Activated T-cell treated with anti-CD3 and anti-CD28 coated beads, Interleukin-2, amount 50 U/mL, for 24 hours (primary cell): ENCODE data around the gene MRPS5.

Experiments
- DNase-seq: peaks from one replicate; pipeline ENCODE4 v3.0.0-alpha.2; 2020
- H3K27ac Mint-ChIP-seq: 2 replicates; pipeline ENCODE4 v1.8.0; 2020; ENCODE audit warnings: mild to moderate bottlenecking, mixed read lengths
- H3K27me3 Mint-ChIP-seq: 2 replicates; pipeline ENCODE4 v1.8.0; 2020; ENCODE audit warnings: mixed read lengths
- H3K36me3 Mint-ChIP-seq: 2 replicates; pipeline ENCODE4 v1.8.0; 2020; ENCODE audit warnings: low read depth, mixed read lengths
- H3K4me1 Mint-ChIP-seq: 2 replicates; pipeline ENCODE4 v1.8.0; 2020; ENCODE audit warnings: low read depth, mixed read lengths
- H3K4me3 Mint-ChIP-seq: 2 replicates; pipeline ENCODE4 v1.8.0; 2020; ENCODE audit warnings: mild to moderate bottlenecking, moderate library complexity, mixed read lengths
- H3K9me3 Mint-ChIP-seq: 2 replicates; pipeline ENCODE4 v1.8.0; 2020; ENCODE audit warnings: mixed read lengths

MRPS5 gene

DNA sequence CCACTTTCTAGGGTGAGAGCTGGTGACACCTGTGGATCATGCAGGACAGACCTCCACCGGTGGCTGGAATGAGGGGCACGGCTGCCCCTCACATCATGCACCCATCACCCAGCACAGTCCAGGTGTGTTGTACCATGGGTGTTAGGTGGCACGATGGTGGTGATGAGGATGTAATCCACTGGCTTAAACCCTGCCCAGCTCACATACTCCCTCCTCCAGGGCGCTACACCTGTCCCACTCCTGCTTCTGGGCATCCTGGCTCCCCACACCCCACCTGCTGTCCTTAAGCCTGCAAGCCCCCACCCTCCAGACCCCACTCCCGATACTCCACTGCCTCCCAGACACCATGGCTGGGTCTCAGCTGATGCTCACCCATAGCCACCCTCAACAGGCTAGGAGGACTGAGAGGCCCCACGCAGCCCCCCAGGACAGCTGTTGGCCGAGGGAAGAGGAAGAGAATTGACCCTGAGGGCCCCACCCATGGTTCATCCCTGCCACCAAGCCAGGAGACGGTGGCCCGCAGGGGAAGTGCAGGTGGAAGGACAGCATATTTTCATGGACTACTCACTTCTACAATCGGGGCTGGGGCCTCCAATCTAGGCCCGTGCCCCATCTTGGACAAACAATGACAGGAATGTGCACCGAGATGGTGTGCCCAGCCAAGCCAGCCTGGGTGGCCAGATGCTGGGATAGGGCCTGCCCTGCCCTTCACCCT is 61.8 kb downstream of the MRPS5 start:
- Mint-ChIP-seq H3K27me3 (no peaks in the 10 kb centered on the region), H3K27ac (no peak overlapping the region), H3K36me3 (no peaks in the 10 kb centered on the region), H3K4me1 (peaks cover 50% of the 10 kb centered on the region), H3K9me3 (no peaks in the 10 kb centered on the region), H3K4me3 (no peak overlapping the region)
- peak; percentile 22 for DNase-seq

DNA sequence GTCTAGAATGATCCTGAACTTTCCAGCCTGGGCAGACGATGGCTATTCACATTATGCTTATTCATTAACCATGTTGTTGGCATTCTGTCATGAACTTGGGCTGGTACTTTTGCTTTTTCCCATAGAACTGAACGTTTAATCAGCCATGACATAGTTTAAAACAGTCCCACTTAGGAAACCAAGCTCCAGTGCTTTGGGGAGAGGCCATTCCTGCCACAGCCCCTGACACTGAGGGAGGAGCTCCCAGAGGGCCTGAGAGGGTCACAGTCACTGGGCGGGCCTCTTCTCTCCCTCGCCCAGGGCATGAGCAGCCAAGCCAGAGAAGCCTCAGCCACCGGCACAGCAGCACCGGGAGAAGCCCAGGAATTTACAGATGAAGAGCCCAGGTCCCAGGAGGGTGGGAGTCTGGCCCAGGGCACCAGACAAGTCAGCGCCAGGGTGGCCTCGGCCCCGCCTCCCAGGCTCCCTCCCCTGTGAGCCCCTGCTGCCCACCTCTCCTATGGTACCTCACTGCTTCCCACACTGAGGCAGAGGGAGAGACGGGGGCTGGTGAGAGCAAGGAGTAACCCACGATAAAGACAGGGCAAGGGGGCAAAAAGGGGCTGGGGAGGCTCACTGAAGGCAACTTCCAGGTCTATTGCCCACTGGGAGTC is 62.5 kb downstream of the MRPS5 start:
- Mint-ChIP-seq H3K4me1 (peaks cover 55% of the 10 kb centered on the region), H3K36me3 (no peaks in the 10 kb centered on the region), H3K4me3 (no peak overlapping the region), H3K27ac (no peak overlapping the region), H3K9me3 (no peaks in the 10 kb centered on the region), H3K27me3 (no peaks in the 10 kb centered on the region)
- peak; percentile 22 for DNase-seq

GRCh38 chr2:95058466-95058988 is 63.1 kb downstream of the MRPS5 start:
- no peaks in the 10 kb centered on the region for H3K9me3 Mint-ChIP-seq
- peaks cover 3% of the 10 kb centered on the region for H3K36me3 Mint-ChIP-seq
- no peaks in the 10 kb centered on the region for H3K27me3 Mint-ChIP-seq
- peaks cover 57% of the 10 kb centered on the region for H3K4me1 Mint-ChIP-seq
- H3K4me3 Mint-ChIP-seq: no peak overlapping the region
- DNase-seq: peak; percentile 22
- no peak overlapping the region for H3K27ac Mint-ChIP-seq

DNA sequence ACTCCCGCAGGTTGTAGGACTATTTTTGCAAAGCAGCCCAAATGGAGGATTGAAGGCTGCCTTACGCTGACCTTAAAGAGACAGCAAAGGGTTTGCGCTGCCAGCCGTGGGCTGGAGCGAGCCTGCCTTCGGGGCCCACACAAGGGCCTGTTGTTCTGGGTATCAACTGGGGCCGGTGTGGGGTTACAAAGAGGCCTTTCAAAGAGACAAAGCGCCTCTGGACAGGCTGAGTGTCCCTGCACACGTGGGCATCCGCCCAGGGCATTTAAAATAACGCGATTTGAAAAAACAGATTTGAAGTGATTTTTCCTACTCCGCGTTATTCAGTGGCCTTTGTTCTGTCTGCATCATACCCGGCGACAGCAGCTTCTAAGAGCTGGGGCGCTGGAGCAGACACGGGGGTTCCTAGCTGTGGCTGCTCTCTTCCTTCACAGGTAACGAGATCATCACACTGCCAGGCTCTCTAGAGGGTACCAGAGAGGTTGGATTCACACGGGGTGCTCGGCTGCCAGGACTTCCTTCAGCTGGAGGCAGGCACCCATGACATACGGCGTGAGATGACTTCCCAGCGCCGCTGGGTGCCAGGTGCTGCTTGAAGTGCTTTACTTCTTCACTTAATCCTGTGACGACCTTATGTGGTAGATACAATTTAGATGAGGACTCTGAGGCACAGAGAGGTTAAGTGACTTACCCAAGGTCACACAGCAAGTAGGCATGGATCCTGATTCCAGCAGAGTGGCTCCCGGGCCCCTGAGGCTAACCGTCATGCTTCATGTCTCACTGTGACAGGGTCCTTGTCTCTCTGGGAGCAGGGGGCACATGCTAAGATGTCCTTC is 63.9 kb downstream of the MRPS5 start:
- no peak overlapping the region for H3K27ac Mint-ChIP-seq
- H3K9me3 Mint-ChIP-seq: no peaks in the 10 kb centered on the region
- DNase-seq: no peak
- no peak overlapping the region for H3K4me3 Mint-ChIP-seq
- no peaks in the 10 kb centered on the region for H3K27me3 Mint-ChIP-seq
- peaks cover 57% of the 10 kb centered on the region for H3K4me1 Mint-ChIP-seq
- H3K36me3 Mint-ChIP-seq: peaks cover 10% of the 10 kb centered on the region

DNA sequence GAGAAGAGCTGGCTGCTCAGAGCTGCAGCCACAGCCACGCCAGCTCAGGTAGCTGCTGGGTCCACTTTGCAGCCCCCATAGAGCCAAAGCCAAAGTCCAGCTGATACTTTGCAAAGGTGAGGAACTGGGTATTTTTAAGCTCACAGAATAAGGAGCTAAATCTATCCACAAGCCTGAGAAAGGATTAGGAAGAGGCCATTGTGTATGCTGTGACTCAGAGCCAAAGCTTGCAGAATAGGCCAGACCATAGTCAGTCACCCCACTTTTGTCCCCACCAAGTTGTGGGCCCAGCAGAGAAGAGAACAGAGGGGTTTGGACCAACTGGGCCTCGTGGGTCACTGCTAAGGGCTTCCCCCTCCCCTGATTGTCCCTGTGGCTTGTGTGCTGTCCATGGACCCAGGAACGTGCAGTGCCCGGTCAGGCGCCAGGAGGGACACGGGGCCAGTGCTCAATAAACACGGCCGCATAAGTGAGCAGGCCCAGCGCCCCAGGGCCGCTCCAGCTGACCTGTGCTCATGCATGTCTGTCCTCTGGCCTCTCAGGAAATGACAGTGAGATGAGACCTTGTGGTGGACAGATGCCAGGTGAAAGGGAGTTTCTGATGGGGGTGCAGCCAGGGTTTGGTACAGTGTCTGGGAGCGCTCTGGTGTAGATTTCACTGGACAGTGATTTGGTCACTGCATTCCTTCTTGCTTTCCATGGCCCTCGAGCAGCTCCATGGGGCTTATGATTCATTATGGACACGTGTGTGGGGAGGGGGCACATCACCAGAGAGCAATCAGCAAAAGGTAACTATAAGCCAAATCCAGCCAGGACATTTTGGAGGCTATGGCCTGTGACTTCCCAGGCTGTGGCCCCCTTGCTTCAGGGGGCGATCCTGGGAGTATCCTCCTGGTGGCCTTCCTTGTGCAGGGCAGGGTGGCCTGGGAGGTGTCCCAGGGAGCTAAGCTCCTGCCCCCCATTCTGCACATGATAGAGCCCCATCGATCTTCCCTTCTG is 64.8 kb downstream of the MRPS5 start:
- Mint-ChIP-seq H3K4me3 (no peak overlapping the region), H3K9me3 (no peaks in the 10 kb centered on the region), H3K27me3 (no peaks in the 10 kb centered on the region), H3K4me1 (peaks cover 55% of the 10 kb centered on the region), H3K27ac (no peak overlapping the region), H3K36me3 (peaks cover 18% of the 10 kb centered on the region)
- no peak for DNase-seq

GRCh38 chr2:95056044-95056443 is 65.6 kb downstream of the MRPS5 start:
- Mint-ChIP-seq H3K27ac (no peak overlapping the region), H3K4me1 (peaks cover 56% of the 10 kb centered on the region), H3K4me3 (no peak overlapping the region), H3K27me3 (no peaks in the 10 kb centered on the region), H3K9me3 (no peaks in the 10 kb centered on the region), H3K36me3 (peaks cover 22% of the 10 kb centered on the region)
- DNase-seq: no peak

DNA sequence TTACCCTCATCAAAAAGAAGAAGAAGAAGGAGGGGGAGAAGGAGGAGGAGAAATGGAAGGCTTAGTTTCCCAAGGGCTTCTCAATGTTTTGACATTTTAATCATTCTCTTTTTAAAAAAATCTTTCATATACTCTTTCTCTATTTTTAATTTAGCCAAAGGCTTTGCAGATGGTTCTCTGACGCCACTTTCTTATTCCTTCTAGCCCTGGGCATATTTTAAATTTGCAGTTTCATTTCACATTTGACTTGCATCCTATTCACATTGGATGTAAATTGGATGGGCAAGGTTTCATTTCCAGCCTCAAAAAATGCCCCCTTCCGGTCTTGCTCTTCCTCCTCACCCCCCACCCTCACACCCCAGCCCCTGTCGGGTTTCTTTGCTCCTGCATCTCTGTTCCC is 66.3 kb downstream of the MRPS5 start:
- DNase-seq: no peak
- Mint-ChIP-seq H3K9me3 (no peaks in the 10 kb centered on the region), H3K4me1 (peaks cover 61% of the 10 kb centered on the region), H3K4me3 (no peak overlapping the region), H3K27me3 (no peaks in the 10 kb centered on the region), H3K27ac (peak overlapping the region; percentile 27), H3K36me3 (peaks cover 25% of the 10 kb centered on the region)

- peaks cover 68% of the 10 kb centered on the region for H3K4me1 Mint-ChIP-seq
- H3K9me3 Mint-ChIP-seq: no peaks in the 10 kb centered on the region
- H3K27me3 Mint-ChIP-seq: no peaks in the 10 kb centered on the region
- H3K36me3 Mint-ChIP-seq: peaks cover 31% of the 10 kb centered on the region
- H3K27ac Mint-ChIP-seq: peak overlapping the region; percentile 11
- no peak overlapping the region for H3K4me3 Mint-ChIP-seq
- no peak for DNase-seq
Measured at GRCh38 chr2:95054016-95054415, 67.6 kb downstream of the MRPS5 start.

DNA sequence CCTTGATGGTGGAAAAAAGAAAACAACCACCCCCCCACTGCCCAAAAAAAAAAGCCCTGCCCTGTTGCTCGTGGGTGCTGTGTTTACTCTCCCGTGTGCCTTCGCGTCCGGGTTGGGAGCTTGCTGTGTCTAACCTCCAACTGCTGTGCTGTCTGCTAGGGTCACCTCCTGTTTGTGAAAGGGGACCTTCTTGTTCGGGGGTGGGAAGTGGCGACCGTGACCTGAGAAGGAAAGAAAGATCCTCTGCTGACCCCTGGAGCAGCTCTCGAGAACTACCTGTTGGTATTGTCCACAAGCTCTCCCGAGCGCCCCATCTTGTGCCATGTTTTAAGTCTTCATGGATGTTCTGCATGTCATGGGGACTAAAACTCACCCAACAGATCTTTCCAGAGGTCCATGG is 68.1 kb downstream of the MRPS5 start:
- no peaks in the 10 kb centered on the region for H3K27me3 Mint-ChIP-seq
- no peak overlapping the region for H3K27ac Mint-ChIP-seq
- no peak overlapping the region for H3K4me3 Mint-ChIP-seq
- H3K36me3 Mint-ChIP-seq: peaks cover 31% of the 10 kb centered on the region
- DNase-seq: no peak
- H3K9me3 Mint-ChIP-seq: no peaks in the 10 kb centered on the region
- peaks cover 68% of the 10 kb centered on the region for H3K4me1 Mint-ChIP-seq

GRCh38 chr2:95052804-95053479 is 68.7 kb downstream of the MRPS5 start:
- no peak overlapping the region for H3K4me3 Mint-ChIP-seq
- H3K27ac Mint-ChIP-seq: no peak overlapping the region
- H3K4me1 Mint-ChIP-seq: peaks cover 69% of the 10 kb centered on the region
- DNase-seq: no peak
- H3K36me3 Mint-ChIP-seq: peaks cover 31% of the 10 kb centered on the region
- no peaks in the 10 kb centered on the region for H3K9me3 Mint-ChIP-seq
- H3K27me3 Mint-ChIP-seq: no peaks in the 10 kb centered on the region

DNA sequence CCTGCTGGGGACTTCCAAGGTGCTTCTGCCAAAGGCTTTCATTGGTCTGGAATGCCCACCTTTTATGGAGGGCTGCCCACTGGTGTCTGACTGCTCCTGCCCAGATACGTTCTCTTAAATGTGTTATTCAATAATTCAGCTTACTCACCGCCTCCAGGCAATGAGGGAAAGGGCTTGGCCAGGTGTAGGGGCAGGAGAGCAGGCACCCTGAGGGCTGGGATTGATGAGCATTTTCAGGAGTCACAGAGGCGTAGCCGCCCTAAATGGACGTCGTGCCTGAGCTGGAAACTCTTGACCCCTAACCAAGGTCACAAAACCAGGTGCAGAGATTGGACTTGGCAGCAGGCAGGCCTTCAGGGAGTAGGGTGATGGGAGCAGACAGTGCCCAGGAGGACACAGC is 69.3 kb downstream of the MRPS5 start:
- Mint-ChIP-seq H3K9me3 (no peaks in the 10 kb centered on the region), H3K27me3 (no peaks in the 10 kb centered on the region), H3K4me1 (peaks cover 74% of the 10 kb centered on the region), H3K36me3 (peaks cover 31% of the 10 kb centered on the region), H3K27ac (no peak overlapping the region), H3K4me3 (no peak overlapping the region)
- no peak for DNase-seq

DNA sequence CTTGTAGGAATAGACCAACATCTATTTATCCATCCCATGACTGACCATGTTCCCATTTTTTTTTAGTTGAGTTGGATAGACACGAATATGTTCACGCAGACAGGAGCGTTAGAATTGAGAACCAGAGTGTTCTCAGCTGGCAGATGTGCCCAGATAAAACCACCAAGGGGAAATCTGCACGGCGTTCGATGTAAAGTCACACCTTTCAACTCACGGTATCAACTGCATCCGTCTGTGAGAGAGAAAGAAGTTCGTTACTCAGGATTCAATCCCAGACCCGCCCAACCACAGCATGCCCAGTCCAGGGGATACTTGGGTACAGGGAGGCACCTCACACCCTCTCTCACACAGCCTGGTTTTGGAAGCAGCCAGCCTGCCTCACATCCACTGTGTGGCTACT is 70.0 kb downstream of the MRPS5 start:
- H3K36me3 Mint-ChIP-seq: peaks cover 31% of the 10 kb centered on the region
- H3K4me3 Mint-ChIP-seq: no peak overlapping the region
- no peak for DNase-seq
- peaks cover 76% of the 10 kb centered on the region for H3K4me1 Mint-ChIP-seq
- no peaks in the 10 kb centered on the region for H3K9me3 Mint-ChIP-seq
- peak overlapping the region; percentile 9 for H3K27ac Mint-ChIP-seq
- H3K27me3 Mint-ChIP-seq: no peaks in the 10 kb centered on the region
